ENCODE data around the gene SOX8.

The SOX8 gene

GRCh38 chr16:974611-975261 is 6.8 kb upstream of the SOX8 start:
- DNase-seq = no peak

GRCh38 chr16:975291-975690 is 6.3 kb upstream of the SOX8 start:
- no peak for DNase-seq

- DNase-seq = peak in 1 of 2 donors; percentile 15
Observed at GRCh38 chr16:976389-976931, 5.1 kb upstream of the SOX8 start.

- DNase-seq = no peak
Observed at GRCh38 chr16:977081-977701, 4.4 kb upstream of the SOX8 start.

- no peak for DNase-seq
Observed at GRCh38 chr16:977896-978295, 3.7 kb upstream of the SOX8 start.

GRCh38 chr16:978403-978802 is 3.2 kb upstream of the SOX8 start:
- no peak for DNase-seq

GRCh38 chr16:979147-979546 is 2.4 kb upstream of the SOX8 start:
- no peak for DNase-seq

GRCh38 chr16:979859-980594 is 1.5 kb upstream of the SOX8 start:
- no peak for DNase-seq

- no peak for DNase-seq
Observed at GRCh38 chr16:980595-980854, 1.0 kb upstream of the SOX8 start.

GRCh38 chr16:982145-983043 is 824 bp downstream of the SOX8 start:
- no peak for DNase-seq

GRCh38 chr16:983044-984030 is 1.8 kb downstream of the SOX8 start:
- no peak for DNase-seq

GRCh38 chr16:984121-984694 is 2.6 kb downstream of the SOX8 start:
- DNase-seq = no peak

- DNase-seq = no peak
Observed at GRCh38 chr16:984736-985636, 3.4 kb downstream of the SOX8 start.

GRCh38 chr16:985646-986400 is 4.3 kb downstream of the SOX8 start:
- no peak for DNase-seq

GRCh38 chr16:986411-986810 is 4.8 kb downstream of the SOX8 start:
- DNase-seq = no peak

GRCh38 chr16:986925-987582 is 5.5 kb downstream of the SOX8 start:
- no peak for DNase-seq

GRCh38 chr16:987906-988305 is 6.3 kb downstream of the SOX8 start:
- DNase-seq = no peak

GRCh38 chr16:988471-989353 is 7.1 kb downstream of the SOX8 start:
- no peak for DNase-seq
